Activated naive CD4-positive, alpha-beta T cell treated with anti-CD3 and anti-CD28 coated beads, Interleukin-2, amount 50 U/mL, for 16 hours (primary cell): ENCODE results near the gene NUDT17.
A peak's percentile ranks its signal among the peaks of the same experiment; 100 is the strongest.

ENCODE experiments used
- DNase-seq: peaks from one replicate; pipeline ENCODE4 v3.0.0-alpha.2; 2020

NUDT17 gene

DNA sequence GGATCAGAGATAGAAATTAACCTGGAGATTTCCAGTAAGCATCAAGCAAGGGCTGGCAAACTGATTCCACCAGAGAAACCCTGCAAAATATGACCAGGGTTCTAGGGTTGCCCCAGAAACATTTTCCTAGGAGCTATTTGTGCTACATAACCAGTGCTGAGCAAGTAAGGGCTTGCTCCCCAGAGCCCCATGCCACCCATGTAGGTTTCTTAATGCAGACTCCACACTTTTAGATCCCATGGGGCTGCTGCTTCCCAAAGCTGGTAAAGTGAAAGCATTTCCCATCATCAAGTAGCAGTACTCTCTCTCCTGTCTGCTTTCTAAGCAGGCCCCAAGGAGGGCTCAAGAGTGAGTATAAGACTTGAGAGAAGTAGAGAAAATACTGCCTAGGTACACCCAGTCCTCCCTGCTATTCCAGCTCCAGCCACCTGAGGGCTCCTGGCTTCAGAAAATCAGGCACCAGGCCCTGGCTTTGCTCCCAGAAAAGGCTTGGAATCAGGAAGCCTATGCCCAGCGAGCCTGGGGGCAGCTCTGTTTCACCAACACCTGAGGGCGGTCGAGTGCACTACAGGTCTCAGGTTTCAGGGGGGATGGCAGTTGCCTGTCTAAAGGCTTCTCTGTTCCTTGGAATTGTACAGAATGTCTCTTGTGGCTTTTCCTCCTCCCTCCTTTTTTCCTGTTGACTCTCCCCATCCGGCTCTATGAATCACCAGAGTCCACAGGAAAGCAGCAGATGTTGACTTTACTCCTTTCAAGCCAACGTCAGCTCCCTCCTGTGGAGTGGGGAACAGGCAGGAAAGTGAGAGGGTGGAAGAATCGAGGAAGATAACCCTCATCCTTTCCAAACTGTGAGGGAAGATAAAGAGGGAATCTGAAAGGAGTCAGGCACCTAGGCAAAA, 46.4 kb downstream of the NUDT17 start:
- peak; percentile 56 for DNase-seq

GRCh38 chr1:145892486-145893087, 47.2 kb downstream of the NUDT17 start:
- no peak for DNase-seq

- no peak for DNase-seq
These were observed 48.1 kb downstream of the NUDT17 start for GRCh38 chr1:145893306-145894055.

- DNase-seq: no peak
These were observed 50.0 kb downstream of the NUDT17 start for GRCh38 chr1:145895471-145895870.

DNA sequence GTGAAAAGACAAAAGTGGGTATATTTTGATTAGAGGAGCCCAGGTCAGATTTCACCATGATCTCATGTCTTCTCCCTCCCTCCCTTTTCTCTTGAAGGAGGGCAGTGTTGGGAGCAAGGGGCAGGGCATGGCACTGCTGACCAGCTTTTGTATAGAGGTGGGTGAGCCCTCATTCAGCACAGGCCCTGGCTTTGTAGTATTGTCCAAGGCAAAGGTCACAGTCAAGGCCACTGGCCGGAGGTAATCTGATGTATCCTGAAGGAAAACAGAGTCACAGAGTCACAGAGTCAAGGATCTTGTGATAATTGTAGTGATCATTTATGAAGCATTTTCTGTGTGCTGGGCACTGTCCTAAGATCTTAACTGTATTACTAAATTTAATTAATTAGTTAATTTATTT, 52.5 kb downstream of the NUDT17 start:
- no peak for DNase-seq
